NB4 (cell line): ENCODE measurements around the gene ADAMTS3.

ENCODE experiments used
- CTCF ChIP-seq: IDR thresholded peaks from one replicate; pipeline ENCODE4 v1.5.1; 2012; ENCODE audit warnings: low read depth, low read length
- MYC ChIP-seq: IDR thresholded peaks from 2 replicates; pipeline ENCODE4 v1.6.1; 2011; ENCODE audit warnings: low read depth, low read length
- POLR2A ChIP-seq: IDR thresholded peaks from 2 replicates; pipeline ENCODE4 v1.6.1; 2011; ENCODE audit warnings: mild to moderate bottlenecking; ENCODE audit not compliant: insufficient read length; ENCODE audit errors: extremely low read depth

- TF ChIP-seq CTCF (no peak), POLR2A (no peak), MYC (no peak)
These were observed 294.8 kb downstream of the ADAMTS3 start for GRCh38 chr4:72274251-72274650.
